GM18511 (cell line): ENCODE measurements around the gene FBXW8.

Experiments
- ATAC-seq: cut with Tn5 transposase; IDR thresholded peaks from one replicate; pipeline ENCODE4 v1.9.1; 2021; ENCODE audit warnings: mild to moderate bottlenecking, moderate library complexity; ENCODE audit not compliant: unreplicated experiment

The FBXW8 gene

GRCh38 chr12:117034701-117035151 is 124.0 kb downstream of the FBXW8 start:
- no peak for ATAC-seq

GRCh38 chr12:117035287-117035686 is 124.5 kb downstream of the FBXW8 start:
- no peak for ATAC-seq

GRCh38 chr12:117036046-117036445 is 125.3 kb downstream of the FBXW8 start:
- ATAC-seq: no peak

GRCh38 chr12:117036547-117036946 is 125.8 kb downstream of the FBXW8 start:
- no peak for ATAC-seq

- ATAC-seq: no peak
These were observed 126.7 kb downstream of the FBXW8 start for GRCh38 chr12:117037289-117038022.

- no peak for ATAC-seq
These were observed 127.4 kb downstream of the FBXW8 start for GRCh38 chr12:117038023-117038680.

GRCh38 chr12:117038919-117039318 is 128.2 kb downstream of the FBXW8 start:
- no peak for ATAC-seq

GRCh38 chr12:117039891-117040309 is 129.2 kb downstream of the FBXW8 start:
- ATAC-seq: no peak

- ATAC-seq: no peak
These were observed 129.7 kb downstream of the FBXW8 start for GRCh38 chr12:117040496-117040895.

GRCh38 chr12:117041798-117042170 is 131.0 kb downstream of the FBXW8 start:
- ATAC-seq: no peak

GRCh38 chr12:117042171-117042842 is 131.6 kb downstream of the FBXW8 start:
- no peak for ATAC-seq

- ATAC-seq: no peak
These were observed 132.1 kb downstream of the FBXW8 start for GRCh38 chr12:117042862-117043261.

GRCh38 chr12:117044311-117044710 is 133.6 kb downstream of the FBXW8 start:
- ATAC-seq: no peak

GRCh38 chr12:117044790-117045159 is 134.0 kb downstream of the FBXW8 start:
- ATAC-seq: no peak

- ATAC-seq: no peak
These were observed 134.6 kb downstream of the FBXW8 start for GRCh38 chr12:117045160-117046010.

- no peak for ATAC-seq
These were observed 135.2 kb downstream of the FBXW8 start for GRCh38 chr12:117046011-117046369.

- no peak for ATAC-seq
These were observed 135.7 kb downstream of the FBXW8 start for GRCh38 chr12:117046425-117046824.

GRCh38 chr12:117046861-117047530 is 136.2 kb downstream of the FBXW8 start:
- ATAC-seq: no peak

GRCh38 chr12:117047810-117048584 is 137.2 kb downstream of the FBXW8 start:
- ATAC-seq: no peak

GRCh38 chr12:117048585-117048904 is 137.8 kb downstream of the FBXW8 start:
- no peak for ATAC-seq
